Colonic mucosa (tissue), 4 donors: Measurements from ENCODE around the gene NYAP1. TPM values are rescaled to one million over a fixed set of nuclear protein-coding genes. Genes with fewer than 3 reads are reported as not detected.

Experiments used
- DNase-seq: peaks from one replicate; pipeline ENCODE4 v3.0.0-alpha.2; 2020
- H3K27ac ChIP-seq: fragments of 200-600 bp; one replicate; pipeline ENCODE4 v1.8.0; 2021
- H3K27me3 ChIP-seq: fragments of 200-600 bp; one replicate; pipeline ENCODE4 v1.8.0; 2021
- H3K36me3 ChIP-seq: fragments of 200-600 bp; one replicate; pipeline ENCODE4 v1.8.0; 2021
- H3K4me1 ChIP-seq: fragments of 200-600 bp; one replicate; pipeline ENCODE4 v1.8.0; 2021; ENCODE audit warnings: mild to moderate bottlenecking
- H3K4me3 ChIP-seq: fragments of 200-600 bp; one replicate; pipeline ENCODE4 v1.8.0; 2021
- H3K9ac ChIP-seq, 2 donors: one replicate each; pipeline ENCODE4 v1.7.0; 2013; ENCODE audit warnings: control low read depth in 2 of 2, low read depth in 2 of 2, low read length in 2 of 2
- H3K9me3 ChIP-seq: fragments of 200-600 bp; one replicate; pipeline ENCODE4 v1.8.0; 2021
- CTCF ChIP-seq: fragments of 200-600 bp; IDR thresholded peaks from one replicate; pipeline ENCODE4 v1.8.0; 2022; ENCODE audit warnings: antibody characterized with exemption, mild to moderate bottlenecking
- intact Hi-C: fragments of 100-400 bp; cut with DNase I; formaldehyde crosslinking; loops from one replicate; pipeline ENCODE4 v1.14.1; 2022
- total RNA-seq, 2 donors: library from RNA; stranded (reverse); fragmentation: NEBNext Ultra II Directional in 1 of 2; extraction: Animal tissue kit (Norgen Biotek cat#: 25700) in 1 of 2; gene quantifications; one replicate each; pipeline ENCODE4 v1.2.1, GENCODE V29; 2021
- donor health status: healthy.
- donor health status: DM: no; HTN: no; CAD: no.
- donor health status: DM: no; HTN: no; CAD: no.

Gene NYAP1
- total RNA-seq, 2 donors from 2014 or later, result 0.44 to 0.69 TPM

GRCh38 chr7:100543586-100543985 lies 59.9 kb downstream of the NYAP1 start:
- intact Hi-C loops, result no loop called here
- Histone ChIP-seq H3K9me3 (no peaks in the 10 kb centered on the region), H3K9ac (peak overlapping the region in 1 of 2 donors; percentile 9), H3K27me3 (no peaks in the 10 kb centered on the region), H3K4me1 (peaks cover 31% of the 10 kb centered on the region), H3K36me3 (no peaks in the 10 kb centered on the region), H3K27ac (peak overlapping the region; percentile 89), H3K4me3 (no peak overlapping the region)
- TF ChIP-seq CTCF, result no peak
- DNase-seq, result no peak

GRCh38 chr7:100544386-100544785 lies 60.7 kb downstream of the NYAP1 start:
- H3K27ac ChIP-seq, result peak overlapping the region; percentile 89
- peaks cover 31% of the 10 kb centered on the region for H3K4me1 ChIP-seq
- H3K27me3 ChIP-seq, result no peaks in the 10 kb centered on the region
- H3K36me3 ChIP-seq, result peaks cover 4% of the 10 kb centered on the region
- H3K9ac ChIP-seq, result peak overlapping the region in 1 of 2 donors; percentile 37
- TF ChIP-seq CTCF, result no peak
- intact Hi-C loops, result no loop called here
- DNase-seq, result no peak
- no peak overlapping the region for H3K4me3 ChIP-seq
- H3K9me3 ChIP-seq, result no peaks in the 10 kb centered on the region

Other genes starting within 250 kb of the NYAP1 start
- gene SPDYE3, start 176.2 kb upstream of the NYAP1 start, total RNA-seq, result not detected
- 10 to 100 TPM; 18.2 to 57.9 TPM for gene PILRB, start 125.8 kb upstream of the NYAP1 start, total RNA-seq
- 1 to 10 TPM; 1.2 to 3.1 TPM for gene PILRA, start 110.4 kb upstream of the NYAP1 start, total RNA-seq
- gene ZCWPW1, start 55.2 kb upstream of the NYAP1 start, total RNA-seq, result 1 to 10 TPM; 1.1 to 1.3 TPM
- 10 to 100 TPM; 27.2 to 39.1 TPM for gene MEPCE, start 54.1 kb upstream of the NYAP1 start, total RNA-seq
- 10 to 100 TPM; 38.8 to 50.5 TPM for gene PPP1R35, start 47.4 kb upstream of the NYAP1 start, total RNA-seq
- gene SPACDR, start 19.7 kb upstream of the NYAP1 start, total RNA-seq, result under 1 TPM; 0.54 to 0.74 TPM
- gene TSC22D4, start 4.7 kb upstream of the NYAP1 start, total RNA-seq, result 10 to 100 TPM; 56.1 to 56.3 TPM
- gene AGFG2, start 55.3 kb downstream of the NYAP1 start, total RNA-seq, result 10 to 100 TPM; 81.3 to 97.4 TPM
- 1 to 10 TPM in 1 of 2 donors, under 1 TPM in 1; 0.69 to 5.5 TPM for gene SAP25, start 90.0 kb downstream of the NYAP1 start, total RNA-seq
- gene LRCH4, start 102.2 kb downstream of the NYAP1 start, total RNA-seq, result 10 to 100 TPM; 59.0 to 65.4 TPM
- 1 to 10 TPM in 1 of 2 donors, under 1 TPM in 1; 0.21 to 1.8 TPM for gene FBXO24, start 102.4 kb downstream of the NYAP1 start, total RNA-seq
- gene PCOLCE, start 118.4 kb downstream of the NYAP1 start, total RNA-seq, result 10 to 100 TPM; 14.7 to 23.1 TPM
- 10 to 100 TPM; 15.1 to 16.9 TPM for gene MOSPD3, start 128.6 kb downstream of the NYAP1 start, total RNA-seq
- 1 to 10 TPM; 1.8 to 2.3 TPM for gene TFR2, start 157.6 kb downstream of the NYAP1 start, total RNA-seq
- gene ACTL6B, start 172.5 kb downstream of the NYAP1 start, total RNA-seq, result under 1 TPM in 1 of 2 donors, not detected in 1; 0.29 TPM
- gene GNB2, start 189.8 kb downstream of the NYAP1 start, total RNA-seq, result 100 to 1,000 TPM; 292 to 312 TPM
- 10 to 100 TPM; 20.9 to 33.4 TPM for gene GIGYF1, start 210.3 kb downstream of the NYAP1 start, total RNA-seq
- 10 to 100 TPM; 28.8 to 43.4 TPM for gene POP7, start 222.2 kb downstream of the NYAP1 start, total RNA-seq
- not detected for gene EPO, start 236.5 kb downstream of the NYAP1 start, total RNA-seq
- gene ZAN, start 249.7 kb downstream of the NYAP1 start, total RNA-seq, result not detected